Mesodermal cell (in vitro differentiated cells): Measurements from ENCODE around the gene ANTXR2.

Experiments
- H3K27ac ChIP-seq: 2 replicates; pipeline ENCODE4 v1.7.0; 2013; ENCODE audit warnings: mild to moderate bottlenecking, low read depth, low read length, moderate library complexity; ENCODE audit not compliant: severe bottlenecking
- H3K36me3 ChIP-seq: 2 replicates; pipeline ENCODE4 v1.7.1; 2013; ENCODE audit warnings: mild to moderate bottlenecking, low read length, moderate library complexity; ENCODE audit not compliant: control insufficient read depth, insufficient read depth
- H3K4me1 ChIP-seq: one replicate; pipeline ENCODE4 v1.7.1; 2013; ENCODE audit warnings: mild to moderate bottlenecking, low read length; ENCODE audit not compliant: insufficient read depth, control insufficient read depth, poor library complexity, severe bottlenecking
- H3K4me3 ChIP-seq: 2 replicates; pipeline ENCODE4 v1.7.0; 2013; ENCODE audit warnings: low read length, control low read depth, mild to moderate bottlenecking; ENCODE audit not compliant: insufficient read depth, poor library complexity, severe bottlenecking; ENCODE audit errors: extremely low read depth
- H3K9me3 ChIP-seq: 2 replicates; pipeline ENCODE4 v1.7.1; 2013; ENCODE audit warnings: mild to moderate bottlenecking, low read length, moderate library complexity; ENCODE audit not compliant: control insufficient read depth
- WGBS, 2 experiments: methylation state at CpG; one replicate each; pipeline ENCODE4 v1.1.5; 2013; ENCODE audit warnings: missing lambda C conversion rate in 2 of 2; ENCODE audit not compliant: insufficient coverage in 2 of 2; 5-methylcytosine and 5-hydroxymethylcytosine counted together

The ANTXR2 gene

DNA sequence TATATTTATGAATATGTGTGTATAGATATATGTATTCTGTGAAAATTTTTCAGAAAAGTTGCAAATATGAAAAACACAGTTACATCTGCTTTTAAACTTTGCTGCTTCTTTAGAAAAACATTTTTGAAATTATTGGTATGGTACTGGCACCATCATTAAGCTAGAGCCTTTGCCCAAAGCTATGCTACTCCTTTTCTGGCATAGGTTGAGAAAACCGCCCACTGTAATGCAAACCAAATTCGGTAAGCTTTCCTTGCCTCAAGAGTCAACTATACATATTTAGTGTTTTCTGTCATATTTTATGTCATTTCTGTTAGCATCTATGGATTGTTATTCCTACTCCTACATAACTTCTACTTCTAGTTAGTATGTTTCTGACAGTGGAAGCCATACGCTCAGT, 50.7 kb downstream of the ANTXR2 start:
- Histone ChIP-seq H3K27ac (no peak overlapping the region), H3K4me3 (no peak overlapping the region), H3K9me3 (no peaks in the 10 kb centered on the region), H3K4me1 (peaks cover 6% of the 10 kb centered on the region), H3K36me3 (peaks cover 69% of the 10 kb centered on the region)
- WGBS, 2 experiments: 100% methylated on average over 1 of the region's 3 CpGs; no CpG with 5 or more reads in 1 of the 2 experiments

DNA sequence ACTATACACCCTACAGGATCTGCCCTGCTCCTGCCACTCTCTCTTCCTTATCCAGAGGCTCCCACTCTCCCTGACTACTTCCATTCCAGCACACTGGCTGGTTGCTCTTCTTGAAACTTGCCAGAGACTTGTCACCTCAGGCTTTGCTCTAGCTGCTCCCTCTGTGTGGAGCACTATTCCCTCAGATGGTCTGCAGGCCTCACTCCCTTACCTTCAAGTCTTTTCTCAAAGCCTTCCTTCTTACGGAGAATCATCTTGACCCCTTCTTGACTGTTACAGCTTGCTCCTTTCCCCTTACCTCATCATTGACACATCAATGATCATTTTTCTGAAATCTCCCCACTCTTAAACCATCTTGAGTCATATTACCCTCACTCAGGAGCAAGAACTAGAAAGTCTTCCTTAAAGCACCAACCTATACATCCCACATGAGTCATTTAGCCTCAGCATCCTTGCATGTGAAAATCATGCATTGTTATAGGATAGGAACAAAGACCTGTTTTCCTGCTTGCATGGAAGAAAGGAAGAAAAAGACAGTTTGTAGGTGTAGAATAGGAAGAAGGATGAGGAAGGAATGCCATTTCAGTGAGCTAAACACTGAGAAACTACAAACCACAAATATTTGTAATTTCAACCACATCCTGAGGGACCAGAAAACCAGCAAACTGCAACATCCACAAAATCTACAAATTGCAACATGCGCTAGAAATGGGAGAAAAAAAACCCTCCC, 55.7 kb downstream of the ANTXR2 start:
- H3K27ac ChIP-seq: peak overlapping the region; percentile 55
- no peaks in the 10 kb centered on the region for H3K9me3 ChIP-seq
- peaks cover 77% of the 10 kb centered on the region for H3K36me3 ChIP-seq
- peaks cover 23% of the 10 kb centered on the region for H3K4me1 ChIP-seq
- H3K4me3 ChIP-seq: no peak overlapping the region
- 83 to 95% methylated on average over 1 of the region's 2 CpGs for WGBS, 2 experiments

- Histone ChIP-seq H3K36me3 (peaks cover 73% of the 10 kb centered on the region), H3K4me3 (no peak overlapping the region), H3K27ac (no peak overlapping the region)
These were observed 56.5 kb downstream of the ANTXR2 start for GRCh38 chr4:80016506-80016905.

DNA sequence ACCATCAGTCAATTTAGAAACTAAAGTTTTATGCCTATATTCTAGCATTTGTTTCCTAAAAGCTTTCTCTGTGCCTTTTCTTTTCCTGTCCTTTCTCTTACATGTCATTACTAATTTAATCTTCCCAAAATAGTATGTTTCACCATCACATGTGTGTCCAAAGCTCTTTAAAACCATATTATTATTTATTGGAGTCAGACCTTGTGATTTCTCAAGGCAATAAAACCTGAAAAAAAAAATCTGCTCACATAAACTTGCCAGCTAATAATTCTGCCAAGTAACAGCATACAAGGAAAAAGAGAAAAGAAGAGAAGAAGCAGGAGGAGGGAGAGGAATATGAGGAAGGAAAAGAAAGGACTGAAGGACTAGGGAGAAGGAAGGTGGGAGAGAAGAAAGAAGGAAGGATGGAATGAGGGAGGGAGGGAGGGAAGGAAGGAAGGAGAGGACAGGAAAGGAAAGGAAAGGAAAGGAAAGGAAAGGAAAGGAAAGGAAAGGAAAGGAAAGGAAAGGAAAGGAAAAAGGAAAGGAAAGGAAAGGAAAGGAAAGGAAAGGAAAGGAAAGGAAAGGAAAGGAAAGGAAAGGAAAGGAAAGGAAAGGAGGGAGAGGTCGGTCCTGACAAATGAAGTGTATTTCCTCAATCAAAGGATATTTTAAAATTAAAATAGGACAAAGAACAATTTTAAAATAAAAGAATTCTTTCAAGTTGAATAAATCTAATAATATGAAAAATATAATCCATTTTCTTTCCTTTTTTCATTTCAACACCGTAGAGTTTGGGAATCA, 57.4 kb downstream of the ANTXR2 start:
- no peak overlapping the region for H3K4me3 ChIP-seq
- H3K4me1 ChIP-seq: peaks cover 23% of the 10 kb centered on the region
- WGBS, 2 experiments: 100% methylated on average over 1 of the region's 2 CpGs; no CpG with 5 or more reads in 1 of the 2 experiments
- no peak overlapping the region for H3K27ac ChIP-seq
- no peaks in the 10 kb centered on the region for H3K9me3 ChIP-seq
- peaks cover 69% of the 10 kb centered on the region for H3K36me3 ChIP-seq

More at GRCh38 chr4:80016506-80016905, 56.5 kb downstream of the ANTXR2 start:
- 100% methylated on average over 1 of the region's 1 CpG for WGBS, 2 experiments
- no peaks in the 10 kb centered on the region for H3K9me3 ChIP-seq
- H3K4me1 ChIP-seq: peaks cover 23% of the 10 kb centered on the region

DNA sequence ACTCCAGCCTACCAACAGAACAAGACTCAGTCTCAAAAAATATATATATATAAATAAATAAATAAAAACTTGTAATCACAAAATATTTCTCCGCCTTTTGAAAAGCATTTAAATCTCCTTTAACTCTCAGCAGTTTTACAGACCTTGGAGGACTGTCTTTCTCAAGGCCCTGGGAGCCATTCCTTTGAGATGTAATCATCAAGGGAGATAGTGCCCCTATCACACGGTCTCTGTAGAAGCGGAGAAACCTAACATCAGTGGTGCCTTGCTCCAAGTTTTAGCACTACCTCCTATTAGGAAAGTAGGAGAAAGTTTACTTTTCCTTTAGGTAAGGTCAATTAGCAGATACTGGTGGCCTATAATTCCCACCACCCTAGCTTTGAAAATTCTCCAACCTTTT, 58.5 kb downstream of the ANTXR2 start:
- 100% methylated on average over 1 of the region's 3 CpGs; no CpG with 5 or more reads in 1 of the 2 experiments for whole genome bisulfite sequencing, 2 experiments
- peaks cover 23% of the 10 kb centered on the region for H3K4me1 ChIP-seq

DNA sequence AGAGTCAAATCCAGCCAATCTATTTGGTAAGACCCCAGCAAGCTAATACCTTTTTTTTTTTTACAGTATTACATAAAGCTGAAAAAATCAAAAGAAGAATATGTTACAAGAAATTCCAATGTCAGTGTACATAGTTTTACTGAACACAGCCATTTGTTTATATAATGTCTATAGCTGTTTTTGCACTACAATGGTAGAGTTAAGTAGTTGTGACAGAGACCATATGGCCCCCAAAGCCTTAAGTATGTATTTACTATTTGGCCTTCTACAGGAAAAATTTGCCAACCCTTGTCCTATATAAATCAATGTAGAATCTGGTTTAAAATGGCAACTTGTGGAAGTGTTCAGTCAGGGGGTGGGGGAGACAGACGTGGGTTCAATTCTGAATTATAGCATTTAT, 60.7 kb downstream of the ANTXR2 start:
- 80% methylated on average over 1 of the region's 1 CpG; no CpG with 5 or more reads in 1 of the 2 experiments for WGBS, 2 experiments
- H3K4me3 ChIP-seq: no peak overlapping the region
- H3K27ac ChIP-seq: no peak overlapping the region

More for the DNA sequence above, 58.5 kb downstream of the ANTXR2 start:
- H3K9me3 ChIP-seq: no peaks in the 10 kb centered on the region
- H3K27ac ChIP-seq: no peak overlapping the region
- no peak overlapping the region for H3K4me3 ChIP-seq
- peaks cover 68% of the 10 kb centered on the region for H3K36me3 ChIP-seq

GRCh38 chr4:80011636-80012236, 61.3 kb downstream of the ANTXR2 start:
- Histone ChIP-seq H3K4me1 (peaks cover 37% of the 10 kb centered on the region), H3K27ac (no peak overlapping the region), H3K36me3 (peaks cover 71% of the 10 kb centered on the region), H3K9me3 (no peaks in the 10 kb centered on the region), H3K4me3 (no peak overlapping the region)
- no CpG with 5 or more reads among the region's 3 CpGs for WGBS, 2 experiments

More for the DNA sequence above, 60.7 kb downstream of the ANTXR2 start:
- H3K36me3 ChIP-seq: peaks cover 72% of the 10 kb centered on the region
- no peaks in the 10 kb centered on the region for H3K9me3 ChIP-seq
- H3K4me1 ChIP-seq: peaks cover 37% of the 10 kb centered on the region

DNA sequence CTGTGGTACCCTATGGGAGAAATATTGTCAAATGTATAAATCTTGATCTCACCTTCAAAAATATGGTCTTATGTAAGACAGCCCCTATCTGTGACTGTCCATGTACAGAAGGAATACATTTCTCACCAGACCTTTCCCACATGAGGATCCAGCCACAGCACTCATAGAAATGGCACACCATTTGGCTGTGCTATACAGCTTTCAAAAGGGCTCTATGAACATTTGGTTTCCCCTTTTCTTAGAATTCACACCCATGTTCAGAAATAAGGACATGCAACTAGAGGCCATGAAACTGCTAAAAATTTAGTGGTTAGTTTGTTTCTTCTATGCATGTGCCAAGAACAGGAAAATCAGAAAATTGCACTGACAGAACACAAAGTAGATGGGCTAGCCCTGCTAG, 62.7 kb downstream of the ANTXR2 start:
- Histone ChIP-seq H3K36me3 (peaks cover 75% of the 10 kb centered on the region), H3K27ac (no peak overlapping the region), H3K4me1 (peaks cover 40% of the 10 kb centered on the region), H3K4me3 (no peak overlapping the region), H3K9me3 (peaks cover 4% of the 10 kb centered on the region)

- peaks cover 35% of the 10 kb centered on the region for H3K4me1 ChIP-seq
- no peak overlapping the region for H3K4me3 ChIP-seq
- H3K9me3 ChIP-seq: peaks cover 8% of the 10 kb centered on the region
- no peak overlapping the region for H3K27ac ChIP-seq
- peaks cover 75% of the 10 kb centered on the region for H3K36me3 ChIP-seq
These were observed 63.2 kb downstream of the ANTXR2 start for GRCh38 chr4:80009806-80010205.

DNA sequence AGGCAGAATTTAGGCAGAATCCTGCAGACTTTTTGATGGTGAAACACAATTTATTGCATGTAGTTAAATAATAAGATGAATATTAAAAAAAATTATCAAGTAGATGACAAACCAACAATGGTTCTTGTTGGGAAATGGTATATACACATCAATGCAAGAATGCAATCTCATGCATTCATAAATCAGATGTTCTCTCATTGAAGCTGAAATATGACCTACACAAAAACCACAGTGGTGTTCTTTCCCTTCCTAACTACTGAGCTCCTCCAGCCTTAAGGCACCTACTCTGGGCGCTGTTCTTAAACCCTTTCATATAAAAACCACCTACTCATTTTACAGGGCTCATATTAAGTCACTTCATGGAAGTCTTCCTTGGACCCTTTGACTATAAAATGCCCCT, 64.1 kb downstream of the ANTXR2 start:
- Histone ChIP-seq H3K27ac (no peak overlapping the region), H3K4me3 (no peak overlapping the region), H3K4me1 (peaks cover 33% of the 10 kb centered on the region), H3K9me3 (peaks cover 15% of the 10 kb centered on the region), H3K36me3 (peaks cover 75% of the 10 kb centered on the region)
- WGBS, 2 experiments: 100% methylated on average over 1 of the region's 1 CpG
